K562 (cell line): ENCODE measurements around the gene CHD3. TPM values are rescaled to one million over a fixed set of nuclear protein-coding genes. Genes with fewer than 3 reads are reported as not detected.

Source experiments
- ATAC-seq: fragments of 200-7000 bp; cut with Tn5 transposase; 3 replicates; pipeline ENCODE4 v1.9.1; 2020; ENCODE audit warnings: moderate library complexity
- BruUV-seq: library from RNA; stranded (reverse); fragments of 400-500 nt; replicated peaks from 2 replicates; lab custom pipeline; 2021; lab: Mats Ljungman, UMichigan
- CTCF ChIA-PET: fragments of 300-600 bp; formaldehyde crosslinking; extraction: SDS; loops from one replicate; lab custom pipeline; 2021; ENCODE audit warnings: low intra/inter-chr PET ratio; lab: Yijun Ruan, JAX
- POLR2A ChIA-PET: fragments of 300-600, 350-650 bp; sonication (Branson Sonifier 250); formaldehyde crosslinking; extraction: SDS; loops from one replicate; lab custom pipeline; 2021; ENCODE audit warnings: antibody characterized with exemption, inconsistent platforms; lab: Yijun Ruan, JAX
- DNase-seq, 4 experiments: peaks; one replicate each; pipeline versions ENCODE4 v3.0.0 to v3.0.0-alpha.2; 2011 to 2018; ENCODE audit warnings: low spot score in 3 of 4, mixed read lengths in 3 of 4; ENCODE audit errors: extremely low read depth in 1 of 4
- FAIRE-seq: peaks from 2 replicates; lab custom pipeline; 2011; peaks lifted over from hg19 to GRCh38; lab: Jason Lieb, UNC
- H2AFZ ChIP-seq: 2 replicates; pipeline ENCODE4 v1.6.0; 2011; ENCODE audit warnings: low read depth, low read length, control low read depth, inconsistent platforms
- H3K27ac ChIP-seq: fragments of 200-600 bp; 3 replicates; pipeline ENCODE4 v1.8.0; 2011; ENCODE audit warnings: low read depth, mild to moderate bottlenecking, control low read depth, inconsistent platforms, low read length, moderate library complexity, mixed read lengths; ENCODE audit errors: extremely low read depth
- H3K27me3 ChIP-seq, 2 experiments: fragments of 300-600 bp in 1 of 2; 2 replicates in 1 of 2; 3 replicates in 1 of 2; pipeline versions ENCODE4 v1.6.0 to v1.8.0; 2011; ENCODE audit warnings: inconsistent platforms in 2 of 2, low read length in 2 of 2, mild to moderate bottlenecking in 1 of 2, mixed read lengths in 1 of 2, moderate library complexity in 1 of 2; ENCODE audit not compliant: control insufficient read depth in 2 of 2, insufficient read depth in 2 of 2
- H3K36me3 ChIP-seq: fragments of 300-600 bp; 3 replicates; pipeline ENCODE4 v1.8.0; 2011; ENCODE audit warnings: mild to moderate bottlenecking, low read length, inconsistent platforms; ENCODE audit not compliant: control insufficient read depth, insufficient read depth
- H3K4me1 ChIP-seq, 2 experiments: fragments of 200-600 bp in 1 of 2; replicated peaks in 1 of 2; 2 replicates in 1 of 2; 3 replicates in 1 of 2; pipeline versions ENCODE4 v1.5.1 to v1.8.0; 2011; ENCODE audit warnings: inconsistent platforms in 2 of 2, low read length in 2 of 2, mild to moderate bottlenecking in 1 of 2, mixed read lengths in 1 of 2, moderate library complexity in 1 of 2; ENCODE audit not compliant: control insufficient read depth in 2 of 2, insufficient read depth in 2 of 2
- H3K4me2 ChIP-seq: 2 replicates; pipeline ENCODE4 v1.6.1; 2011; ENCODE audit warnings: low read length, control low read depth, inconsistent platforms, mixed read lengths; ENCODE audit not compliant: insufficient read depth
- H3K4me3 ChIP-seq: fragments of 200-600 bp; sonication (generic), shearing (Covaris generic); 2 replicates; pipeline ENCODE4 v1.5.1; 2016; ENCODE audit warnings: control low read depth, inconsistent platforms
- H3K79me2 ChIP-seq: fragments of 200-600 bp; 3 replicates; pipeline ENCODE4 v1.8.0; 2011; ENCODE audit warnings: low read length, inconsistent platforms; ENCODE audit not compliant: control insufficient read depth, insufficient read depth
- H3K9ac ChIP-seq, 2 experiments: 2 replicates each; pipeline versions ENCODE4 v1.6.0 to v1.6.1; 2011; ENCODE audit warnings: low read depth in 2 of 2, low read length in 2 of 2, control low read depth in 1 of 2, inconsistent platforms in 1 of 2, mild to moderate bottlenecking in 1 of 2, mixed read lengths in 1 of 2; ENCODE audit not compliant: insufficient read depth in 1 of 2
- H3K9me1 ChIP-seq: one replicate; pipeline ENCODE4 v1.6.0; 2011; ENCODE audit warnings: inconsistent platforms, mild to moderate bottlenecking, low read length, moderate library complexity; ENCODE audit not compliant: control insufficient read depth, insufficient read depth
- H3K9me3 ChIP-seq: replicated peaks from 2 replicates; pipeline ENCODE4 v1.5.1; 2011; ENCODE audit warnings: low read depth, low read length, inconsistent platforms; ENCODE audit not compliant: control insufficient read depth, insufficient read depth
- H4K20me1 ChIP-seq: replicated peaks from 2 replicates; pipeline ENCODE4 v1.6.1; 2011; ENCODE audit warnings: low read length, inconsistent platforms, mixed read lengths; ENCODE audit not compliant: control insufficient read depth, insufficient read depth
- DACH1 ChIP-seq: fragments of 450-650 bp; IDR thresholded peaks from 2 replicates; pipeline ENCODE4 v1.6.1; 2018; ENCODE audit not compliant: partially characterized antibody
- ERF ChIP-seq: fragments of 450-650 bp; formaldehyde crosslinking; IDR thresholded peaks from 2 replicates; pipeline ENCODE4 v1.4.0; 2020; ENCODE audit warnings: mild to moderate bottlenecking, mixed read lengths
- MCM7 ChIP-seq, 2 experiments: fragments of 450-650 bp; IDR thresholded peaks; 2 replicates each; pipeline ENCODE4 v1.6.1; 2016 to 2018
- NKRF ChIP-seq: fragments of 450-650 bp; IDR thresholded peaks from 2 replicates; pipeline ENCODE4 v1.6.1; 2016; ENCODE audit warnings: borderline replicate concordance
- NR3C1 ChIP-seq: sonication (generic); formaldehyde crosslinking; IDR thresholded peaks from 2 replicates; pipeline ENCODE4 v1.8.1; 2022; ENCODE audit warnings: missing genetic modification reagents
- SFPQ ChIP-seq: fragments of 200-400 bp; formaldehyde crosslinking; IDR thresholded peaks from 2 replicates; pipeline ENCODE4 v1.6.1; 2017; ENCODE audit warnings: mild to moderate bottlenecking, low read depth, low read length, moderate library complexity
- SIN3A ChIP-seq, 2 experiments: fragments of 150-350 bp in 1 of 2; IDR thresholded peaks; 2 replicates each; pipeline ENCODE4 v1.6.1; 2011 to 2016; ENCODE audit warnings: borderline replicate concordance in 2 of 2, low read depth in 2 of 2, low read length in 2 of 2, mild to moderate bottlenecking in 2 of 2, moderate library complexity in 2 of 2; ENCODE audit not compliant: control insufficient read depth in 1 of 2
- SREBF1 ChIP-seq: fragments of 150-350 bp; IDR thresholded peaks from 2 replicates; pipeline ENCODE4 v1.6.1; 2014; ENCODE audit warnings: antibody characterized with exemption, low read depth, low read length, borderline replicate concordance
- ZNF318 ChIP-seq, 2 experiments: fragments of 450-650 bp; IDR thresholded peaks; 2 replicates each; pipeline ENCODE4 v1.6.1; 2016; ENCODE audit warnings: mild to moderate bottlenecking in 2 of 2, borderline replicate concordance in 1 of 2, low read depth in 1 of 2, moderate library complexity in 1 of 2
- ZNF696 ChIP-seq: fragments of 250-450 bp; sonication (Bioruptor Pico); conservative IDR thresholded peaks from 2 replicates; pipeline ENCODE4 v1.4.0; 2020; ENCODE audit warnings: mild to moderate bottlenecking, moderate library complexity
- WGBS: fragments of 100-300 bp; shearing (Covaris generic); methylation state at CpG from one replicate; pipeline ENCODE4 v1.1.6; 2016; ENCODE audit warnings: low coverage, mixed read lengths; ENCODE audit not compliant: insufficient coverage; ENCODE audit errors: missing lambda C conversion rate; 5-methylcytosine and 5-hydroxymethylcytosine counted together
- in situ Hi-C: fragments of 300-500 bp; cut with MboI; formaldehyde crosslinking; loops from 4 replicates; pipeline ENCODE4 v1.15.0; 2018; ENCODE audit warnings: inconsistent platforms, mixed read lengths
- intact Hi-C: fragments of 100-400 bp; cut with micrococcal nuclease; formaldehyde crosslinking; loops from 2 replicates; pipeline ENCODE4 v1.14.2; 2022
- polyA plus RNA-seq, 8 experiments: library from polyadenylated mRNA; depleted of rRNA in 4 of 8; stranded (reverse) in 5 of 8; unstranded in 3 of 8; fragments of >200 nt; fragmentation: Nextera tagmentation in 2 of 8; fragmentation: Illumina TruSeq in 1 of 8; extraction: Ambion mirVana in 2 of 8; extraction: Trizol in 1 of 8; gene quantifications; 2 replicates each; pipeline versions ENCODE4 v1.2.1 to v1.2.3, GENCODE V29; 2011 to 2014; ENCODE audit warnings: inconsistent platforms in 1 of 8, missing spikeins in 1 of 8
- total RNA-seq, 7 experiments: library from RNA; depleted of rRNA in 6 of 7; stranded (reverse); fragments of >200 nt in 6 of 7; fragmentation: Illumina TruSeq in 2 of 7; extraction: Trizol in 2 of 7; gene quantifications; 2 replicates each; pipeline versions ENCODE4 v1.2.1 to v1.2.3, GENCODE V29; 2011 to 2021; ENCODE audit warnings: low replicate concordance in 1 of 7

The CHD3 gene
- total and polyA plus RNA-seq, 9 of the 15 experiments (the other 6 are each of a cell fraction or from before 2014, with no cell fraction given), result 0.39 to 38.2 (median 21.2) TPM

- Histone ChIP-seq H3K79me2 (no peaks in the 10 kb centered on the region), H4K20me1 (no peaks in the 10 kb centered on the region), H3K27ac (no peak overlapping the region), H3K9me1 (no peaks in the 10 kb centered on the region), H3K4me2 (no peak overlapping the region), H3K4me3 (no peak overlapping the region), H3K9ac (no peak overlapping the region), H3K9me3 (no peaks in the 10 kb centered on the region), H3K27me3 (no peaks in the 10 kb centered on the region), H3K36me3 (peaks cover 55% of the 10 kb centered on the region), H3K4me1 (no peaks in the 10 kb centered on the region), H2AFZ (no peak overlapping the region)
- FAIRE-seq (no peak), DNase-seq (no peak), ATAC-seq (no peak)
- 69% methylated on average over 3 of the region's 5 CpGs for WGBS
- ChIA-PET POLR2A (interaction anchor here (1.4 kb wide), 1 partner anchor 8 kb away, joined by 4 read pairs; no protein-coding TSS in a partner anchor), CTCF (no interaction called here)
- in situ Hi-C loops (no loop called here), intact Hi-C loops (no loop called here)
- no TSS peak for BruUV-seq
- TF ChIP-seq ZNF318 (IDR thresholded peaks at IDR 0.05; ENCODE audit: borderline replicate concordance in 1 of 2, low read depth in 1 of 2), result no peak
- no peak for TF ChIP-seq ZNF696 (CRISPR knock-in tag)
- no peak for TF ChIP-seq SFPQ
- TF ChIP-seq NR3C1 (CRISPR knock-in tag), result no peak
- TF ChIP-seq DACH1, result no peak
- no peak for TF ChIP-seq ERF (CRISPR knock-in tag)
- TF ChIP-seq SREBF1, result no peak
- no peak for TF ChIP-seq SIN3A (IDR thresholded peaks at IDR 0.05; ENCODE audit: borderline replicate concordance in 2 of 2, control insufficient read depth in 1 of 2, low read depth in 2 of 2, low read length in 2 of 2)
- no peak for TF ChIP-seq MCM7 (IDR thresholded peaks at IDR 0.05)
- no peak for TF ChIP-seq NKRF
Measured at GRCh38 chr17:7947651-7948050, 59.1 kb downstream of the CHD3 start.
